ENCODE data around the gene CNTNAP4.

The CNTNAP4 gene

DNA sequence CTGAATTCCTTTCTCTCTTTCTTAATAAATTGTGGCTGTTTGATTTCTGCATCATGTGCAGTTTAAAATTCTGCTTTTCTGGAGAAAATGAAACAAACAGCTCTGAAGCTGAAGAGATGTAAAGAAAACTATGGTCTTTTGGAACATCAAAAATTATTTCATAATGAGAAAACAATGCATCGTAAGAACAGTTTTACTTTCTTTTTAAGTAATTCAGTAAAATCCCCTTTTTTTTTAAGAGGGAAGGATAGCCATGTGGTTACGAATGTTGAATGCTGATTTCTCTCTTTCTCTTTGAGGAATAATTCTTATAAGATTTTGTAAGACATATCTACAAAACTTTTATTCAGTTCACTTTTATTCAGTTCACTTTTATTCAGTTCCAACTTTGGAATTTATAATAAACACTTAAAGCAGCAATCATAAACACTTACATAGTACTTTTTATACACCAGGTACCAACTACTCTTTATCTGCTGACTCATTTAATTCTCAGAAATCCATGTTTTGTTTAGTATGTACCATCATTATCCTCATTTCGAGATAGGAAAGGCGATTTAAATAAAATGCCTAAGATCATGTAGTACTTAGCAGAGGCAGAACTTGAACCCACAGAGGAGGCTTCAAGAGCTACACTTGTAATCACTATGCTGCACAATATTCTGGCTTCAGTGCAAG lies 26.6 kb downstream of the CNTNAP4 start:
- no peak overlapping the region for H3K4me3 ChIP-seq
- TF ChIP-seq, protein P1, sequence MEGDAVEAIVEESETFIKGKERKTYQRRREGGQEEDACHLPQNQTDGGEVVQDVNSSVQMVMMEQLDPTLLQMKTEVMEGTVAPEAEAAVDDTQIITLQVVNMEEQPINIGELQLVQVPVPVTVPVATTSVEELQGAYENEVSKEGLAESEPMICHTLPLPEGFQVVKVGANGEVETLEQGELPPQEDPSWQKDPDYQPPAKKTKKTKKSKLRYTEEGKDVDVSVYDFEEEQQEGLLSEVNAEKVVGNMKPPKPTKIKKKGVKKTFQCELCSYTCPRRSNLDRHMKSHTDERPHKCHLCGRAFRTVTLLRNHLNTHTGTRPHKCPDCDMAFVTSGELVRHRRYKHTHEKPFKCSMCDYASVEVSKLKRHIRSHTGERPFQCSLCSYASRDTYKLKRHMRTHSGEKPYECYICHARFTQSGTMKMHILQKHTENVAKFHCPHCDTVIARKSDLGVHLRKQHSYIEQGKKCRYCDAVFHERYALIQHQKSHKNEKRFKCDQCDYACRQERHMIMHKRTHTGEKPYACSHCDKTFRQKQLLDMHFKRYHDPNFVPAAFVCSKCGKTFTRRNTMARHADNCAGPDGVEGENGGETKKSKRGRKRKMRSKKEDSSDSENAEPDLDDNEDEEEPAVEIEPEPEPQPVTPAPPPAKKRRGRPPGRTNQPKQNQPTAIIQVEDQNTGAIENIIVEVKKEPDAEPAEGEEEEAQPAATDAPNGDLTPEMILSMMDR (IDR thresholded peaks at IDR 0.05) = no peak
- DNase-seq (ENCODE audit: low spot score) = no peak
- H3K27ac ChIP-seq = no peak overlapping the region

DNA sequence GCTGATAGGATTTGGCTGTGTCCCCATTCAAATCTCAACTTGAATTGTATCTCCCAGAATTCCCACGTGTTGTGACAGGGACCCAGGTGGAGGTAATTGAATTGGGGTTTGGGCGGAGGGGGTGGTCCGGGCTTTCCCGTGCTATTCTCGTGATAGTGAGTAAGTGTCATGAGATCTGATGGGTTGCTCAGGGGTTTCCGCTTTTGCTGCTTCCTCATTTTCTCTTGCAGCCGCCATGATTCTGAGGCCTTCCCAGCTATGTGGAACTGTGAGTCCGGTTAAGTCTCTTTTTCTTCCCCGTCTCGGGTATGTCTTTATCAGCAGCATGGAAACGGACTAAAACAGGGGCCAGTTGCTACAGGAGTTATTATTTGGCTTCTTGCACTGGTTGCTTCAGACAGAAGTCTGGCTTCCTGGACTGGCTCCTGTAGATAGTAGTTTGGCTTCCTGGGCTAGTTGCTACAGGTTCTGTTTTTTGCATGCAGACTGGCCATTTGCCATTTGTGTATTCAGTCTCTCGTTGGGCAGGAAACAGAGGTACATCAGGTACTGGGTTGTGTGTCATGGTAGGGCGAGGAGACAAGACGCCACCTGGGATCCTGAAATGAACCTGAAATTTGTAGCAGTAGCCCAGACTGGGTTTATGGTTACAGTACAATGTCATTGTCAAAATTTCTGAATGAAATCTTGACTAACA lies 32.6 kb downstream of the CNTNAP4 start:
- TF ChIP-seq, protein P1 (IDR thresholded peaks at IDR 0.05) = no peak
- Histone ChIP-seq H3K27ac (no peak overlapping the region), H3K4me3 (no peak overlapping the region)
- no peak for DNase-seq (ENCODE audit: low spot score)

DNA sequence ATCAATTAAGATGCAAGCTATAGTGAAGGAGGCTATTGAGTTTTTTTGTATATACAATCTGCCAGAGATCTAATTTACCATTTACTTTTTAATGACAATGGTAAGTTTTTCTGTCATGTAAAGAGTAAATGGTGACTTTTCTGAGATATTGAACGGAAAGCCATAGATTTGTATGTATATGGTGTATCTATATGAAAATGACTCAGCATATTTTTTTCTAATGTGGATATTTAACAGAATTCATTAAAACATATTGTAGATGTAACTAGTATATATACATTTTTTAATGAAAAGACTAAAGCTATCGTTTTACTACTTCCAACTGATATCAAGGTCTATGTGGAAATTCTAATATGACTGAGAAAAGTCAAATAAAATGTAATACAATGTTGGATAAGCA lies 34.1 kb downstream of the CNTNAP4 start:
- TF ChIP-seq, protein P1 (IDR thresholded peaks at IDR 0.05) = no peak
- DNase-seq (ENCODE audit: low spot score) = no peak
- no peak overlapping the region for H3K27ac ChIP-seq
- H3K4me3 ChIP-seq = no peak overlapping the region

DNA sequence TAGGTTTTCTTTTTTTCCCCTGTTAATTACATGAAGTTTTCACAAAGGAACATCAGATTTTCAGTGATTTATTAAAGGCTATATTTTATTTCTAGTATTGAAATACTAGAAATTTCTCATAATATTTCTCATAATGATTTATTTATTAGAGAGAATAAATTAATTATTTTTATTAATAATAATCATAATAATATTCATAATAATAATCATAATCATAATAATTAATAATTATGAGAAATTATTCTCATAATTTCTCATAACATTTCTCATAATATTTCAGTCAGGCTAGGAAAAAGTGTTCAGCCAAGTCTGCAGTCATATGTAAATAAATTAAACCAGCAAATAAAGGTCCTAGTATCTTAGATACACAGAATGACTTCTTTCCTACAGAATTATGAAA lies 41.4 kb downstream of the CNTNAP4 start:
- no peak overlapping the region for H3K4me3 ChIP-seq
- H3K27ac ChIP-seq = no peak overlapping the region
- TF ChIP-seq, protein P1 (IDR thresholded peaks at IDR 0.05) = no peak
- no peak for DNase-seq (ENCODE audit: low spot score)

DNA sequence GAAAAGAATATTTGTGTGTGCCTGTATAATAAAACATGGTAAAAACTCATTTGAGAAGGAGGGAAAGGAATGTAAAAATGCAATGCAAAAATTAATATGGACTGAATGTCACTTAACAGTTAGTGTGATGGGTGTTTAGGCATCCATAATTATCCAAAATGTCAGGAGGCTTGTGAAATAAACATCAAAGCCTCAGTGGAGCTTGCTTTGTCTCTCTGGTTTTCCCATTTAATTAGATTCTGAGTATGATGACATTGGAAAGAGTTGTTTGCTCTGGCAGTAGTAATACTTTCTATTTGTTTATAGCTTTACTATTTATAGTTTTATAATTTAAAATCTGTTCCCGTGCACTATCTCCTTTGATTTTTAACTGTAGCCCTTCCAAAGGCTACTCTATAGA lies 51.9 kb downstream of the CNTNAP4 start:
- Histone ChIP-seq H3K4me3 (no peak overlapping the region), H3K27ac (no peak overlapping the region)
- TF ChIP-seq, protein P1 (IDR thresholded peaks at IDR 0.05) = no peak
- no peak for DNase-seq (ENCODE audit: low spot score)

DNA sequence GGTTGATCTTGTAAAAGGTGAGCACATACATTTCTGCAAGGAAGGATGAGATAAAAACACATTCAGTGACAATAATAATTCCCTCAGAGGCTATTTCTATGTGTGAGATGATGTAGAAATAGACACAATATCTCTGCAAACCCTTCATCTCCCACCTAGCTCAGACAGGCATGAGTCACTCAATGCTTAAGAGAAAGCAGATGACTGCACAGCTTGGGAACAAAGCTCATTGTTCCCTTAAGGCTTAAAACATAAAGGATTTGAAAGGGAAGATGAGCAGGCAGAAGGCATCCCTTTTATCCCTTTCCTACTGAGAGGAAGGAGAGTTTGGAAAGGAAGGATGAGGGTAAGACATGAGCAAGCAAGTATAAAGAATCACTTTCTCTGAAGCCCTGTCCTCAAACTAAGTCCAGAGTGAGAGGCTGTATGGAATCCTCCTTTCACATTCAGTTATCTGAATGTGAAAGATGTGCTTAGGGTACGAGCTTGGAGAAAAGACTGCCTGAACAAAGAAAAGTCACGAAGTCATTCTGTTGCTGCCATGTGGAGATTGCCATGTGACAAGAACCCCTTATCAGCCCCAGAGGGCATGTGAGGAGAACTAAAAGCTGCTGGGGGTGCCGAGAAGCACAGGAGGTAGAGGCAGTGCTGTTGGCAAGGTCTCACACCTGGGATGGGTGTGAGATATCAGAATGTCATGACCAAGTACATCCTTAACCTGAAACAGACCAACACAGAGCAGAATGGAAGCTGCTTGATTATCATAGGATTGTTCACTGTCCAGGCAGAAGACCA lies 58.2 kb downstream of the CNTNAP4 start:
- H3K27ac ChIP-seq = no peak overlapping the region
- DNase-seq (ENCODE audit: low spot score) = no peak
- TF ChIP-seq, protein P1 (IDR thresholded peaks at IDR 0.05) = no peak

More for the DNA sequence above, 58.2 kb downstream of the CNTNAP4 start:
- no peak overlapping the region for H3K4me3 ChIP-seq

Data from coronary artery (tissue), 2 donors.